HL-60 (cell line): Measurements from ENCODE around the gene ATP5PO.
A peak's percentile ranks its signal among the peaks of the same experiment; 100 is the strongest.

Source experiments
- DNase-seq, 2 experiments: peaks; one replicate each; pipeline ENCODE4 v3.0.0-alpha.2; 2010 to 2020; ENCODE audit warnings: low read depth in 1 of 2, low spot score in 1 of 2
- H3K27ac ChIP-seq: fragments of 250-450 bp; sonication (Bioruptor Pico); replicated peaks from 2 replicates; pipeline ENCODE4 v1.5.1; 2020; ENCODE audit warnings: mild to moderate bottlenecking, moderate library complexity
- H3K27me3 ChIP-seq: fragments of 250-450 bp; sonication (Bioruptor Pico); 2 replicates; pipeline ENCODE4 v1.5.1; 2021; ENCODE audit warnings: mild to moderate bottlenecking, moderate library complexity; ENCODE audit not compliant: insufficient read depth, poor library complexity, severe bottlenecking
- H3K4me3 ChIP-seq: replicated peaks from 2 replicates; pipeline ENCODE4 v1.5.1; 2011; ENCODE audit warnings: mild to moderate bottlenecking, control low read depth, low read length; ENCODE audit not compliant: insufficient read depth
- CTCF ChIP-seq: IDR thresholded peaks from one replicate; pipeline ENCODE4 v1.5.1; 2011; ENCODE audit warnings: low read length, control low read depth, inconsistent platforms; ENCODE audit not compliant: insufficient read depth
- GABPA ChIP-seq: IDR thresholded peaks from 2 replicates; pipeline ENCODE4 v1.6.1; 2012; ENCODE audit warnings: low read depth
- POLR2AphosphoS5 ChIP-seq: IDR thresholded peaks from 2 replicates; pipeline ENCODE4 v1.6.1; 2012; ENCODE audit warnings: low read depth
- REST ChIP-seq: IDR thresholded peaks from 2 replicates; pipeline ENCODE4 v1.6.1; 2012; ENCODE audit warnings: low read depth; ENCODE audit not compliant: insufficient replicate concordance
- SPI1 ChIP-seq: IDR thresholded peaks from 2 replicates; pipeline ENCODE4 v1.6.1; 2012; ENCODE audit warnings: low read depth, mild to moderate bottlenecking, borderline replicate concordance

Gene ATP5PO

GRCh38 chr21:33901412-33902288 lies 14.0 kb downstream of the ATP5PO start:
- peak in 1 of 2 experiments; percentile 70 for DNase-seq

GRCh38 chr21:33899199-33899598 lies 16.4 kb downstream of the ATP5PO start:
- no peak for TF ChIP-seq REST
- no peak for TF ChIP-seq CTCF
- TF ChIP-seq POLR2AphosphoS5, result no peak
- no peak for TF ChIP-seq GABPA
- TF ChIP-seq SPI1, result no peak
- no peak overlapping the region for H3K4me3 ChIP-seq
- no peaks in the 10 kb centered on the region for H3K27me3 ChIP-seq
- no peak for DNase-seq
- no peak overlapping the region for H3K27ac ChIP-seq

More at GRCh38 chr21:33901412-33902288, 14.0 kb downstream of the ATP5PO start:
- Histone ChIP-seq H3K27ac (no peak overlapping the region), H3K4me3 (no peak overlapping the region), H3K27me3 (no peaks in the 10 kb centered on the region)
- peak; percentile 42 for TF ChIP-seq CTCF
- no peak for TF ChIP-seq REST

GRCh38 chr21:33898586-33898985 lies 17.0 kb downstream of the ATP5PO start:
- TF ChIP-seq CTCF (no peak), GABPA (no peak), SPI1 (no peak), REST (no peak), POLR2AphosphoS5 (no peak)
- Histone ChIP-seq H3K27ac (no peak overlapping the region), H3K4me3 (no peak overlapping the region), H3K27me3 (no peaks in the 10 kb centered on the region)
- DNase-seq, result no peak
